ENCODE data around the gene GGT6.

Gene GGT6

DNA sequence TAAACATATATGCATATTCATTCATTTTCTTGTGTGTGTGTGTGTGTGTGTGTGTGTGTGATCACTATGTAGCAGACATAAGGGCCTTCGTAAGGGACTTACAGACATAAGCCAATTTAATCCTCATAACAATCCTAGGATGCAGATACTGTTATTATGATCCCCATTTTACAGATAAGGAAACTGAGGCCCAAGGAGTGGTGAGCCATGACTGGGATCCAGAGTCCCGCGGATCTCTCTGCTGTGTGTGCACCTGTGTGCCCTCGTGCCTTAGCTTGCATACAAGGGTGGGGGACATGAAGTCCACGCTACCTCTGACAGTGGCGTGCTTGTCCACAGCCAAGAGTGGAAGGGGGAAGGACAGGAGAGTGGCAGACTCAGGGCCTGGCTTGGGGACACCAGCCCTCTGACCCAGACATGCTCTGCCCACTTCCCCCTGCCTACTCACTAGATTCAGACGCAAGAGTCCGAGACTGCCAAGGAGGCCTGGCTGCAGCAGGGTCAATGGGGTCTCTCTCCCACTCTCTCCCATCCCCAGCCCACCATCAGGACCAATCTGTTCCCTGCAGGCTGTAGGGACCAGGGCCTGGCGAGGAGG lies 14.2 kb upstream of the GGT6 start:
- ATAC-seq, result no peak
- TF ChIP-seq ZNF8 (CRISPR knock-in tag; IDR thresholded peaks at IDR 0.05) (no peak), OSR1 (CRISPR knock-in tag; IDR thresholded peaks at IDR 0.05) (no peak), TOX (CRISPR knock-in tag; IDR thresholded peaks at IDR 0.05; ENCODE audit: borderline replicate concordance) (no peak), ZFP30 (CRISPR knock-in tag; IDR thresholded peaks at IDR 0.05) (no peak), ZFP3 (CRISPR knock-in tag; IDR thresholded peaks at IDR 0.05) (no peak), ZNF565 (CRISPR knock-in tag; conservative IDR thresholded peaks at IDR 0.05; ENCODE audit: low read depth) (no peak), ZC3H10 (CRISPR knock-in tag; IDR thresholded peaks at IDR 0.05) (no peak), ZNF70 (CRISPR knock-in tag; IDR thresholded peaks at IDR 0.05) (no peak), BACH2 (CRISPR knock-in tag; IDR thresholded peaks at IDR 0.05; ENCODE audit: borderline replicate concordance) (no peak), GLIS3 (CRISPR knock-in tag; IDR thresholded peaks at IDR 0.05) (no peak), ISL1 (CRISPR knock-in tag; IDR thresholded peaks at IDR 0.05) (no peak), PPARA (CRISPR knock-in tag; IDR thresholded peaks at IDR 0.05; ENCODE audit: borderline replicate concordance) (no peak)
- TF ChIP-seq, protein P1, sequence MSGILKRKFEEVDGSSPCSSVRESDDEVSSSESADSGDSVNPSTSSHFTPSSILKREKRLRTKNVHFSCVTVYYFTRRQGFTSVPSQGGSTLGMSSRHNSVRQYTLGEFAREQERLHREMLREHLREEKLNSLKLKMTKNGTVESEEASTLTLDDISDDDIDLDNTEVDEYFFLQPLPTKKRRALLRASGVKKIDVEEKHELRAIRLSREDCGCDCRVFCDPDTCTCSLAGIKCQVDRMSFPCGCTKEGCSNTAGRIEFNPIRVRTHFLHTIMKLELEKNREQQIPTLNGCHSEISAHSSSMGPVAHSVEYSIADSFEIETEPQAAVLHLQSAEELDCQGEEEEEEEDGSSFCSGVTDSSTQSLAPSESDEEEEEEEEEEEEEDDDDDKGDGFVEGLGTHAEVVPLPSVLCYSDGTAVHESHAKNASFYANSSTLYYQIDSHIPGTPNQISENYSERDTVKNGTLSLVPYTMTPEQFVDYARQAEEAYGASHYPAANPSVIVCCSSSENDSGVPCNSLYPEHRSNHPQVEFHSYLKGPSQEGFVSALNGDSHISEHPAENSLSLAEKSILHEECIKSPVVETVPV (CRISPR knock-in tag; IDR thresholded peaks at IDR 0.05), result no peak
- TF ChIP-seq, protein P2, sequence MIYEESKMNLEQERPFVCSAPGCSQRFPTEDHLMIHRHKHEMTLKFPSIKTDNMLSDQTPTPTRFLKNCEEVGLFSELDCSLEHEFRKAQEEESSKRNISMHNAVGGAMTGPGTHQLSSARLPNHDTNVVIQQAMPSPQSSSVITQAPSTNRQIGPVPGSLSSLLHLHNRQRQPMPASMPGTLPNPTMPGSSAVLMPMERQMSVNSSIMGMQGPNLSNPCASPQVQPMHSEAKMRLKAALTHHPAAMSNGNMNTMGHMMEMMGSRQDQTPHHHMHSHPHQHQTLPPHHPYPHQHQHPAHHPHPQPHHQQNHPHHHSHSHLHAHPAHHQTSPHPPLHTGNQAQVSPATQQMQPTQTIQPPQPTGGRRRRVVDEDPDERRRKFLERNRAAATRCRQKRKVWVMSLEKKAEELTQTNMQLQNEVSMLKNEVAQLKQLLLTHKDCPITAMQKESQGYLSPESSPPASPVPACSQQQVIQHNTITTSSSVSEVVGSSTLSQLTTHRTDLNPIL (CRISPR knock-in tag; IDR thresholded peaks at IDR 0.05; ENCODE audit: low read depth), result no peak

DNA sequence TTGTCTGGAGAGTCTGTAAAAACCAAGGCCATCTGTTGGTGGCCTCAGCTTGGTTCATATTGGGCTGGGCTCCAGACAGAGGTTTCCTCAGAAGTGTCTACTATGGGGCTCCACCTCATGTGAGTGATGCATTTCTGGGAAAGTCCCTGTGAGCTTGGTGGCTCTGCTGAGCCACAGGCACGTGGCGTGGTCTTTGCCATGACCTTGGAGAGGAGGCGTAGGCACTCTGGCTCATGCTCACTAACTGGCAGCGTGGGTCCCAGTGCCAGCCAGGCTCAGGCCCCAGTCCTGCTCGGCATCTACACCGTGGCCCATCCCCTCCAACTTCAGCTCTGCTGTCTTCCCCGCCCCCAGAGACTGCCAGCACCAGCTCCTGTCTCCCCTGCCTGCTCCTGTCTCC lies 13.3 kb upstream of the GGT6 start:
- no peak for TF ChIP-seq SNAI2 (CRISPR knock-in tag; IDR thresholded peaks at IDR 0.05)
- TF ChIP-seq GLIS3 (CRISPR knock-in tag; IDR thresholded peaks at IDR 0.05), result no peak
- TF ChIP-seq, protein P3, sequence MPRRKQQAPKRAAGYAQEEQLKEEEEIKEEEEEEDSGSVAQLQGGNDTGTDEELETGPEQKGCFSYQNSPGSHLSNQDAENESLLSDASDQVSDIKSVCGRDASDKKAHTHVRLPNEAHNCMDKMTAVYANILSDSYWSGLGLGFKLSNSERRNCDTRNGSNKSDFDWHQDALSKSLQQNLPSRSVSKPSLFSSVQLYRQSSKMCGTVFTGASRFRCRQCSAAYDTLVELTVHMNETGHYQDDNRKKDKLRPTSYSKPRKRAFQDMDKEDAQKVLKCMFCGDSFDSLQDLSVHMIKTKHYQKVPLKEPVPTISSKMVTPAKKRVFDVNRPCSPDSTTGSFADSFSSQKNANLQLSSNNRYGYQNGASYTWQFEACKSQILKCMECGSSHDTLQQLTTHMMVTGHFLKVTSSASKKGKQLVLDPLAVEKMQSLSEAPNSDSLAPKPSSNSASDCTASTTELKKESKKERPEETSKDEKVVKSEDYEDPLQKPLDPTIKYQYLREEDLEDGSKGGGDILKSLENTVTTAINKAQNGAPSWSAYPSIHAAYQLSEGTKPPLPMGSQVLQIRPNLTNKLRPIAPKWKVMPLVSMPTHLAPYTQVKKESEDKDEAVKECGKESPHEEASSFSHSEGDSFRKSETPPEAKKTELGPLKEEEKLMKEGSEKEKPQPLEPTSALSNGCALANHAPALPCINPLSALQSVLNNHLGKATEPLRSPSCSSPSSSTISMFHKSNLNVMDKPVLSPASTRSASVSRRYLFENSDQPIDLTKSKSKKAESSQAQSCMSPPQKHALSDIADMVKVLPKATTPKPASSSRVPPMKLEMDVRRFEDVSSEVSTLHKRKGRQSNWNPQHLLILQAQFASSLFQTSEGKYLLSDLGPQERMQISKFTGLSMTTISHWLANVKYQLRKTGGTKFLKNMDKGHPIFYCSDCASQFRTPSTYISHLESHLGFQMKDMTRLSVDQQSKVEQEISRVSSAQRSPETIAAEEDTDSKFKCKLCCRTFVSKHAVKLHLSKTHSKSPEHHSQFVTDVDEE (CRISPR knock-in tag; IDR thresholded peaks at IDR 0.05), result no peak
- TF ChIP-seq TOX (CRISPR knock-in tag; IDR thresholded peaks at IDR 0.05; ENCODE audit: borderline replicate concordance), result no peak
- TF ChIP-seq ZNF565 (CRISPR knock-in tag; conservative IDR thresholded peaks at IDR 0.05; ENCODE audit: low read depth), result no peak
- no peak for TF ChIP-seq RARB (CRISPR knock-in tag; IDR thresholded peaks at IDR 0.05)
- TF ChIP-seq TCF4 (CRISPR knock-in tag; IDR thresholded peaks at IDR 0.05; ENCODE audit: borderline replicate concordance), result no peak
- TF ChIP-seq ISL1 (CRISPR knock-in tag; IDR thresholded peaks at IDR 0.05), result no peak
- TF ChIP-seq ESRRG (CRISPR knock-in tag; IDR thresholded peaks at IDR 0.05), result no peak
- TF ChIP-seq ZNF8 (CRISPR knock-in tag; IDR thresholded peaks at IDR 0.05), result no peak
- no peak for TF ChIP-seq ZFP30 (CRISPR knock-in tag; IDR thresholded peaks at IDR 0.05)
- TF ChIP-seq BACH2 (CRISPR knock-in tag; IDR thresholded peaks at IDR 0.05; ENCODE audit: borderline replicate concordance), result no peak
- no peak for TF ChIP-seq CSDC2 (CRISPR knock-in tag; IDR thresholded peaks at IDR 0.05)
- no peak for TF ChIP-seq ZNF70 (CRISPR knock-in tag; IDR thresholded peaks at IDR 0.05)
- no peak for TF ChIP-seq ZFP3 (CRISPR knock-in tag; IDR thresholded peaks at IDR 0.05)
- TF ChIP-seq, protein P4, sequence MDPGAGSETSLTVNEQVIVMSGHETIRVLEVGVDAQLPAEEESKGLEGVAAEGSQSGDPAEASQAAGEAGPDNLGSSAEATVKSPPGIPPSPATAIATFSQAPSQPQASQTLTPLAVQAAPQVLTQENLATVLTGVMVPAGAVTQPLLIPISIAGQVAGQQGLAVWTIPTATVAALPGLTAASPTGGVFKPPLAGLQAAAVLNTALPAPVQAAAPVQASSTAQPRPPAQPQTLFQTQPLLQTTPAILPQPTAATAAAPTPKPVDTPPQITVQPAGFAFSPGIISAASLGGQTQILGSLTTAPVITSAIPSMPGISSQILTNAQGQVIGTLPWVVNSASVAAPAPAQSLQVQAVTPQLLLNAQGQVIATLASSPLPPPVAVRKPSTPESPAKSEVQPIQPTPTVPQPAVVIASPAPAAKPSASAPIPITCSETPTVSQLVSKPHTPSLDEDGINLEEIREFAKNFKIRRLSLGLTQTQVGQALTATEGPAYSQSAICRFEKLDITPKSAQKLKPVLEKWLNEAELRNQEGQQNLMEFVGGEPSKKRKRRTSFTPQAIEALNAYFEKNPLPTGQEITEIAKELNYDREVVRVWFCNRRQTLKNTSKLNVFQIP (CRISPR knock-in tag; IDR thresholded peaks at IDR 0.05; ENCODE audit: borderline replicate concordance, low read depth), result no peak
- TF ChIP-seq OSR1 (CRISPR knock-in tag; IDR thresholded peaks at IDR 0.05), result no peak
- no peak for ATAC-seq

DNA sequence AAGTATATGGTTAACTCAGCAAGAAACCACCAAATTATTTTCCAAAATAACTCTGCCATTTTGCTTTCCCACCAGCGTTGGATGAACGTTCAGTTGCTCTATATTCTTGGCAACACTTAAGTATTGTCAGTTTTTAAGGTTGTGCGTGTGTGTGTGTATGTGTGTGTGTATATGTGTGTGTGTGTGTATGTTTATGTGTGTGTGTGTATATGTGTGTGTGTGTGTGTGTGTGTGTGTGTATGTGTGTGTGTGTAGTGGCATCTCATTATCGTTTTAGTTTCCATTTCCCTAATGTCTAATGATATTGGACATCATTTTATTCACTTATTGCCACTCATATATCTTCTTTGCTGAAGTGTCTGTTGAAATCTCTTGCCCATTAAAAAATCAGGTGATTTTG lies 12.7 kb upstream of the GGT6 start:
- ATAC-seq, result no peak
- TF ChIP-seq, protein P4 (CRISPR knock-in tag; IDR thresholded peaks at IDR 0.05; ENCODE audit: borderline replicate concordance, low read depth), result no peak
- TF ChIP-seq CSDC2 (CRISPR knock-in tag; IDR thresholded peaks at IDR 0.05), result no peak
- no peak for TF ChIP-seq TCF4 (CRISPR knock-in tag; IDR thresholded peaks at IDR 0.05; ENCODE audit: borderline replicate concordance)
- no peak for TF ChIP-seq ZNF565 (CRISPR knock-in tag; conservative IDR thresholded peaks at IDR 0.05; ENCODE audit: low read depth)
- TF ChIP-seq ZFP3 (CRISPR knock-in tag; IDR thresholded peaks at IDR 0.05), result no peak
- no peak for TF ChIP-seq ZC3H10 (CRISPR knock-in tag; IDR thresholded peaks at IDR 0.05)
- TF ChIP-seq PPARA (CRISPR knock-in tag; IDR thresholded peaks at IDR 0.05; ENCODE audit: borderline replicate concordance), result no peak
- TF ChIP-seq ESRRG (CRISPR knock-in tag; IDR thresholded peaks at IDR 0.05), result no peak

Measured in SK-N-SH treated with all-trans-retinoic acid at 6 μM for 48 hours (cell line).